Calu3 (cell line): Measurements from ENCODE around the gene SECISBP2L. TPM values are rescaled to one million over a fixed set of nuclear protein-coding genes. Genes with fewer than 3 reads are reported as not detected.

Experiments
- BruUV-seq: library from RNA; stranded (reverse); fragments of 400-500 nt; replicated peaks from 2 replicates; lab custom pipeline; 2021; lab: Mats Ljungman, UMichigan
- CTCF ChIA-PET: fragments of 300-600 bp; sonication (Branson Sonifier 250); formaldehyde crosslinking; loops from one replicate; lab custom pipeline; 2022; ENCODE audit warnings: antibody characterized with exemption; lab: Charles Lee
- DNase-seq: peaks from one replicate; pipeline ENCODE4 v3.0.0; 2022
- H3K27ac Mint-ChIP-seq: one replicate; pipeline ENCODE4 v1.8.0; 2022; ENCODE audit warnings: mixed read lengths; ENCODE audit not compliant: unreplicated experiment
- H3K27me3 Mint-ChIP-seq: one replicate; pipeline ENCODE4 v1.8.0; 2022; ENCODE audit warnings: mixed read lengths; ENCODE audit not compliant: unreplicated experiment
- H3K36me3 Mint-ChIP-seq: one replicate; pipeline ENCODE4 v1.8.0; 2022; ENCODE audit warnings: mild to moderate bottlenecking, moderate library complexity, mixed read lengths; ENCODE audit not compliant: insufficient read depth, unreplicated experiment
- H3K4me1 Mint-ChIP-seq: one replicate; pipeline ENCODE4 v1.8.0; 2022; ENCODE audit warnings: mild to moderate bottlenecking, low read depth, mixed read lengths; ENCODE audit not compliant: unreplicated experiment
- H3K4me3 Mint-ChIP-seq: one replicate; pipeline ENCODE4 v1.8.0; 2022; ENCODE audit warnings: mild to moderate bottlenecking, low read depth, moderate library complexity, mixed read lengths; ENCODE audit not compliant: unreplicated experiment
- H3K9me3 Mint-ChIP-seq: one replicate; pipeline ENCODE4 v1.8.0; 2022; ENCODE audit warnings: low read depth, mixed read lengths; ENCODE audit not compliant: unreplicated experiment
- CTCF ChIP-seq: fragments of 200-600 bp; IDR thresholded peaks from one replicate; pipeline ENCODE4 v1.8.0; 2022; ENCODE audit warnings: antibody characterized with exemption; ENCODE audit not compliant: unreplicated experiment
- intact Hi-C: fragments of 100-400 bp; cut with micrococcal nuclease; formaldehyde crosslinking; loops from one replicate; pipeline ENCODE4 v1.10.0; 2022; ENCODE audit not compliant: unreplicated experiment
- total RNA-seq: library from RNA; stranded (reverse); gene quantifications from 2 replicates; pipeline ENCODE4 v1.2.3, GENCODE V29; 2022

The SECISBP2L gene
- total RNA-seq, 1 experiment from 2014 or later, result 32.6 TPM

- no peak for DNase-seq
- no peak for TF ChIP-seq CTCF
- Mint-ChIP-seq H3K27ac (no peak overlapping the region), H3K27me3 (no peaks in the 10 kb centered on the region), H3K4me3 (no peak overlapping the region), H3K9me3 (no peaks in the 10 kb centered on the region), H3K36me3 (peaks cover 7% of the 10 kb centered on the region), H3K4me1 (peaks cover 20% of the 10 kb centered on the region)
- CTCF ChIA-PET, result no interaction called here
- no TSS peak for BruUV-seq
- intact Hi-C loops, result loop anchor here (10.0 kb wide), 1 partner anchor 158 kb away; no protein-coding TSS in a partner anchor
Measured at GRCh38 chr15:48987142-48987541, 59.1 kb downstream of the SECISBP2L start.

- BruUV-seq, result no TSS peak
- Mint-ChIP-seq H3K27me3 (no peaks in the 10 kb centered on the region), H3K4me3 (no peak overlapping the region), H3K36me3 (peaks cover 7% of the 10 kb centered on the region), H3K4me1 (peaks cover 20% of the 10 kb centered on the region), H3K27ac (no peak overlapping the region), H3K9me3 (no peaks in the 10 kb centered on the region)
- no peak for TF ChIP-seq CTCF
- intact Hi-C loops, result loop anchor here (10.0 kb wide), 1 partner anchor 159 kb away; no protein-coding TSS in a partner anchor
- CTCF ChIA-PET, result interaction anchor here (2.0 kb wide), 1 partner anchor 10 kb away, joined by 8 read pairs; no protein-coding TSS in a partner anchor
- DNase-seq, result no peak
Measured at GRCh38 chr15:48986240-48986639, 60.0 kb downstream of the SECISBP2L start.

GRCh38 chr15:48985516-48985915 lies 60.7 kb downstream of the SECISBP2L start:
- no peak overlapping the region for H3K27ac Mint-ChIP-seq
- peaks cover 20% of the 10 kb centered on the region for H3K4me1 Mint-ChIP-seq
- H3K4me3 Mint-ChIP-seq, result no peak overlapping the region
- H3K27me3 Mint-ChIP-seq, result no peaks in the 10 kb centered on the region
- no TSS peak for BruUV-seq
- CTCF ChIA-PET, result interaction anchor here (2.0 kb wide), 1 partner anchor 10 kb away, joined by 8 read pairs; no protein-coding TSS in a partner anchor
- TF ChIP-seq CTCF, result no peak
- intact Hi-C loops, result loop anchor here (10.0 kb wide), 1 partner anchor 159 kb away; no protein-coding TSS in a partner anchor
- DNase-seq, result no peak
- H3K36me3 Mint-ChIP-seq, result peaks cover 7% of the 10 kb centered on the region
- no peaks in the 10 kb centered on the region for H3K9me3 Mint-ChIP-seq

- Mint-ChIP-seq H3K27ac (no peak overlapping the region), H3K4me3 (no peak overlapping the region), H3K27me3 (no peaks in the 10 kb centered on the region), H3K9me3 (no peaks in the 10 kb centered on the region), H3K36me3 (peaks cover 7% of the 10 kb centered on the region), H3K4me1 (peaks cover 20% of the 10 kb centered on the region)
- TF ChIP-seq CTCF, result no peak
- intact Hi-C loops, result loop anchor here (10.0 kb wide), 1 partner anchor 160 kb away; no protein-coding TSS in a partner anchor
- CTCF ChIA-PET, result interaction anchor here (2.0 kb wide), 1 partner anchor 9 kb away, joined by 8 read pairs; no protein-coding TSS in a partner anchor
- no peak for DNase-seq
- BruUV-seq, result no TSS peak
Measured at GRCh38 chr15:48984811-48985352, 61.4 kb downstream of the SECISBP2L start.
